GM19193 (cell line): ENCODE data around the gene TOMM7.

Source experiments
- POLR2A ChIP-seq: IDR thresholded peaks from 4 replicates; pipeline ENCODE4 v1.6.1; 2011; ENCODE audit not compliant: insufficient read depth, insufficient read length; ENCODE audit errors: extremely low read depth

TOMM7 gene

GRCh38 chr7:22858640-22859561 lies 36.3 kb upstream of the TOMM7 start:
- peak; percentile 10 for TF ChIP-seq POLR2A

- TF ChIP-seq POLR2A: no peak
Observed at GRCh38 chr7:22858274-22858639, 35.6 kb upstream of the TOMM7 start.

- TF ChIP-seq POLR2A: no peak
Observed at GRCh38 chr7:22856416-22856815, 33.8 kb upstream of the TOMM7 start.

GRCh38 chr7:22855049-22855392 lies 32.4 kb upstream of the TOMM7 start:
- TF ChIP-seq POLR2A: no peak

GRCh38 chr7:22854158-22855048 lies 31.8 kb upstream of the TOMM7 start:
- peak; percentile 93 for TF ChIP-seq POLR2A

GRCh38 chr7:22853674-22854157 lies 31.1 kb upstream of the TOMM7 start:
- TF ChIP-seq POLR2A: no peak

GRCh38 chr7:22853138-22853537 lies 30.5 kb upstream of the TOMM7 start:
- TF ChIP-seq POLR2A: no peak

- TF ChIP-seq POLR2A: no peak
Observed at GRCh38 chr7:22851145-22851544, 28.5 kb upstream of the TOMM7 start.

- no peak for TF ChIP-seq POLR2A
Observed at GRCh38 chr7:22849662-22850061, 27.0 kb upstream of the TOMM7 start.

- TF ChIP-seq POLR2A: no peak
Observed at GRCh38 chr7:22849172-22849571, 26.5 kb upstream of the TOMM7 start.

GRCh38 chr7:22846961-22847360 lies 24.3 kb upstream of the TOMM7 start:
- no peak for TF ChIP-seq POLR2A

GRCh38 chr7:22845221-22845834 lies 22.7 kb upstream of the TOMM7 start:
- TF ChIP-seq POLR2A: no peak

- no peak for TF ChIP-seq POLR2A
Observed at GRCh38 chr7:22843681-22844309, 21.1 kb upstream of the TOMM7 start.

GRCh38 chr7:22842973-22843372 lies 20.3 kb upstream of the TOMM7 start:
- no peak for TF ChIP-seq POLR2A
